Fibroblast of pulmonary artery (primary cell): ENCODE measurements around the gene LZTS3.
A peak's percentile ranks its signal among the peaks of the same experiment; 100 is the strongest.
"Not testable (repeated sequence)": the region's sequence is repeated elsewhere in the genome, so short reads cannot be mapped to it uniquely, and the experiment has no call there.

Experiments
- DNase-seq: peaks from one replicate; pipeline ENCODE4 v3.0.0-alpha.2; 2010; ENCODE audit warnings: low read depth
- H3K4me3 ChIP-seq: replicated peaks from 2 replicates; pipeline ENCODE4 v1.5.1; 2011; ENCODE audit warnings: low read depth, mild to moderate bottlenecking, control low read depth, low read length, moderate library complexity
- CTCF ChIP-seq: IDR thresholded peaks from 2 replicates; pipeline ENCODE4 v1.5.1; 2011; ENCODE audit warnings: mild to moderate bottlenecking, control low read depth, low read length, inconsistent platforms; ENCODE audit errors: missing control alignments

Gene LZTS3

GRCh38 chr20:3161316-3162079, 11.9 kb downstream of the LZTS3 start:
- DNase-seq = no peak
- no peak overlapping the region for H3K4me3 ChIP-seq
- no peak for TF ChIP-seq CTCF

GRCh38 chr20:3160418-3160817, 12.9 kb downstream of the LZTS3 start:
- no peak for TF ChIP-seq CTCF
- no peak overlapping the region for H3K4me3 ChIP-seq
- no peak for DNase-seq

DNA sequence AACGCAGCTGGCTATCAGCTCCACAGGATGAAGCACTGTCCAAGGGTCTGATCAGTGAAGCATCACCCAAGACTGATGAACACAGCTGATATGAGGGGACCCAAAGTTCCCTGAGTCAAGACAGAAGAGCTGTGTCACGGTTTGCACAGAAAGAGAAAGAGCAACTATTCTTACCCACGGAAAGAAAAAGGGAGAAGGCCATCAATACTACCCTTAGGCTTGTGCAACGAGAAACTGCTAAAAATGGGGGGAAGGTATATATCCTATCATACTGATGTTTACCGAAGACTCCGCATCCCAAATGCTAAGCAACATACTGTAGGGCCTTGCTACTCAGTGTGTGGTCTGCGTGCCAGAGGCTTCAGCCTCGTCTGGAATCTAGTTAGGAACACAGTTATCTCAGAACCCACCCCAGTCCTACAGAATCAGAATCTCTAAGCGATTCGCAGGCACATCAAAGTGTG, 14.3 kb downstream of the LZTS3 start:
- TF ChIP-seq CTCF = no peak
- peak overlapping the region; percentile 97 for H3K4me3 ChIP-seq
- peak; percentile 22 for DNase-seq

DNA sequence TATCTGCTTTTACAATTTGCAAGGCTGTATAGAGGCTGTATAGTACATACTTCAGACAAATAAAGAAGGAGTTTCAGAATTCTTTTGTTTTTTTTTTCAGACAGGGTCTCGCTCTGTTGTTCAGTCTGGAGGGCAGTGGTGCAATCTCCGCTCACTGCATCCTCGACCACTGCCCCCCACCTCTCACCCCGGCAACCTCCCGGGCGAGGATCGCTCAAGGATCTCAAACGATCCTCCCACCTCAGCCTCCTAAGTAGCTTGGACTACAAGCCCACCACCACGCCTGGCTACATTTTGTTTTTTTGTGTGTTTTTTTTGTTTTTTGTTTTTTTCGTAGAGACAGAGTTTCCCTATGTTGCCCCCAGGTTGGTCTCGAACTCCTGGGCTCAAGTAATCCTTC, 15.5 kb downstream of the LZTS3 start:
- peak overlapping the region; percentile 97 for H3K4me3 ChIP-seq
- DNase-seq = no peak
- TF ChIP-seq CTCF = no peak

DNA sequence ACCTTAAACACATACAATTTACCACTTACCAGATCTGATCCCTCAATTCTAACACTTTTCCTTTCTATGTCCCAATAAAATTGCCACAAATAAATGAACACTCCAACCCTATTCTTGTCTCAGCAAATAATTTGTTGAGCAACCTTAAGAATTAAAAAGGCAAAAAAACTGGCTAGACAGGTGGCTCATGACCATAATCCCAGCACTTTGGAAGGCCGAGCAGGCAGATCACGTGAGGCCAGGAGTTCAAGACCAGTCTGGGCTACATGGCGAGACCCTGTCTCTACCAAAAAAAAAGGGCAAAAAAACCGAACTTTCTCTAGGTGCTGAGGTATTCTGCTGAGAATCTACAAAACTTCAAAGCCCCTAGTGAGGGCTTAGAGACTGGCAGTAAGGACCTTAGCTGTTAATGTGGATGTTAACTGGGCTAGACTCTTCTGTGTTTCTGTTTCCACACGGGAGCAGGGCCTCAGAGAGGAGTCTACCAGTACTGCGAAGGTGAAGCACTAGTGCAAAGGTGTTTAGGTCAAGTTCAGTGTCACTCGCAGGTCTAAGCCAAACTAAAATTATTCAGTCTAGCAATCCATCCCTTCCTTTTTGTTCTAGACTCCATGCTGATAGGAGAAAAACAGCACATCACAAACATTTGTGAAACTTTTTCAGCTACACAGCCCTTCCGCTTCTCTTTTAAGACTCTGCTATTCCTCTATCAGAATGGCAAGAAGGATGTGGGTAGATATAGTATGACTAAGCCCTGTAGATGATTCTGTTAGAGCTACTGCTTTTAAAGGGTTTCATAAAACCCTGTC, 16.3 kb downstream of the LZTS3 start:
- H3K4me3 ChIP-seq = no peak overlapping the region
- no peak for DNase-seq
- TF ChIP-seq CTCF = no peak

- DNase-seq, H3K4me3 ChIP-seq: not testable (repeated sequence)
These were observed 21.2 kb downstream of the LZTS3 start for GRCh38 chr20:3152057-3152644.

- H3K4me3 ChIP-seq = no peak overlapping the region
- TF ChIP-seq CTCF = no peak
- no peak for DNase-seq
These were observed 22.4 kb downstream of the LZTS3 start for GRCh38 chr20:3150908-3151307.
